ENCODE measurements around the gene HLA-F.

The HLA-F gene

GRCh38 chr6:29758761-29759160 lies 35.5 kb downstream of the HLA-F start:
- Histone ChIP-seq H3K27me3 (ENCODE audit: insufficient read depth, low read length, poor library complexity, severe bottlenecking) (no peaks in the 10 kb centered on the region), H3K9ac (ENCODE audit: low read depth, low read length, poor library complexity, severe bottlenecking) (no peak overlapping the region), H3K36me3 (ENCODE audit: insufficient read depth, low read length) (no peaks in the 10 kb centered on the region), H3K79me2 (ENCODE audit: insufficient read depth, low read length) (no peaks in the 10 kb centered on the region), H3K4me3 (ENCODE audit: low read length, poor library complexity, severe bottlenecking) (no peak overlapping the region), H3K9me2 (replicated peaks; ENCODE audit: low read depth, low read length) (no peaks in the 10 kb centered on the region), H3K4me2 (ENCODE audit: low read depth, low read length, poor library complexity, severe bottlenecking) (no peak overlapping the region), H4K20me1 (ENCODE audit: insufficient read depth, low read length, poor library complexity, severe bottlenecking) (no peaks in the 10 kb centered on the region), H3K4me1 (ENCODE audit: insufficient read depth, low read length, poor library complexity, severe bottlenecking) (peaks cover 8% of the 10 kb centered on the region), H3K9me3 (ENCODE audit: insufficient read depth, low read depth, low read length) (no peaks in the 10 kb centered on the region), H2AFZ (ENCODE audit: low read length) (no peak overlapping the region), H3F3A (ENCODE audit: low read depth) (no peaks in the 10 kb centered on the region)
- TF ChIP-seq, protein P1, sequence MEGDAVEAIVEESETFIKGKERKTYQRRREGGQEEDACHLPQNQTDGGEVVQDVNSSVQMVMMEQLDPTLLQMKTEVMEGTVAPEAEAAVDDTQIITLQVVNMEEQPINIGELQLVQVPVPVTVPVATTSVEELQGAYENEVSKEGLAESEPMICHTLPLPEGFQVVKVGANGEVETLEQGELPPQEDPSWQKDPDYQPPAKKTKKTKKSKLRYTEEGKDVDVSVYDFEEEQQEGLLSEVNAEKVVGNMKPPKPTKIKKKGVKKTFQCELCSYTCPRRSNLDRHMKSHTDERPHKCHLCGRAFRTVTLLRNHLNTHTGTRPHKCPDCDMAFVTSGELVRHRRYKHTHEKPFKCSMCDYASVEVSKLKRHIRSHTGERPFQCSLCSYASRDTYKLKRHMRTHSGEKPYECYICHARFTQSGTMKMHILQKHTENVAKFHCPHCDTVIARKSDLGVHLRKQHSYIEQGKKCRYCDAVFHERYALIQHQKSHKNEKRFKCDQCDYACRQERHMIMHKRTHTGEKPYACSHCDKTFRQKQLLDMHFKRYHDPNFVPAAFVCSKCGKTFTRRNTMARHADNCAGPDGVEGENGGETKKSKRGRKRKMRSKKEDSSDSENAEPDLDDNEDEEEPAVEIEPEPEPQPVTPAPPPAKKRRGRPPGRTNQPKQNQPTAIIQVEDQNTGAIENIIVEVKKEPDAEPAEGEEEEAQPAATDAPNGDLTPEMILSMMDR (conservative IDR thresholded peaks at IDR 0.05; ENCODE audit: low read length), result no peak
- TF ChIP-seq EZH2phosphoT487 (IDR thresholded peaks at IDR 0.05; ENCODE audit: borderline replicate concordance), result no peak

- Histone ChIP-seq H3K79me2 (ENCODE audit: insufficient read depth, low read length) (no peaks in the 10 kb centered on the region), H3K36me3 (ENCODE audit: insufficient read depth, low read length) (no peaks in the 10 kb centered on the region), H3K4me3 (ENCODE audit: low read length, poor library complexity, severe bottlenecking) (no peak overlapping the region), H3K9me2 (replicated peaks; ENCODE audit: low read depth, low read length) (no peaks in the 10 kb centered on the region), H3K4me2 (ENCODE audit: low read depth, low read length, poor library complexity, severe bottlenecking) (no peak overlapping the region), H4K20me1 (ENCODE audit: insufficient read depth, low read length, poor library complexity, severe bottlenecking) (no peaks in the 10 kb centered on the region), H3K9ac (ENCODE audit: low read depth, low read length, poor library complexity, severe bottlenecking) (no peak overlapping the region), H3K4me1 (ENCODE audit: insufficient read depth, low read length, poor library complexity, severe bottlenecking) (peaks cover 8% of the 10 kb centered on the region), H3K9me3 (ENCODE audit: insufficient read depth, low read depth, low read length) (no peaks in the 10 kb centered on the region), H2AFZ (ENCODE audit: low read length) (no peak overlapping the region), H3F3A (ENCODE audit: low read depth) (no peaks in the 10 kb centered on the region), H3K27me3 (ENCODE audit: insufficient read depth, low read length, poor library complexity, severe bottlenecking) (no peaks in the 10 kb centered on the region)
- TF ChIP-seq, protein P1 (conservative IDR thresholded peaks at IDR 0.05; ENCODE audit: low read length), result no peak
- TF ChIP-seq EZH2phosphoT487 (IDR thresholded peaks at IDR 0.05; ENCODE audit: borderline replicate concordance), result no peak
Measured at GRCh38 chr6:29759457-29759856, 36.2 kb downstream of the HLA-F start.

DNA sequence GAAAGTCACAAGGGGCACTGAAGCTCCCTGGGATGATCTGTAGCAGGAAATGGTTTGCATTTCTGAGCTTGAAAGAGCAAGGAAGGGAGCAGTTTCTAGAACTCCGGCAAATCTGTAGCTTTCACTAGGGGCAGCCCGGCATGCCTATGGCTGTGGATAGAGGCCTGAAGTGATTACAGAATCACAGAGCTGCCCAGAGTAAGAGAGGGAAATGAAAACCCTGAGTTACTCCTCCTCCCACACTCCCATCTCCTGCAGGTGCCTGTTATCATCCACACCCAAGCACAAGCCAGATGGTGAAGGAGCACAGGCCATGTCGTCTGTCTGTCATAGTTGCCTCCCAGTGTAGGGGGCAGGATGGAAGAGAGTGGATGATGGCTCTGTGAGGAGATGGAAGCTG lies 37.1 kb downstream of the HLA-F start:
- Histone ChIP-seq H3K9me2 (replicated peaks; ENCODE audit: low read depth, low read length) (no peaks in the 10 kb centered on the region), H3K9ac (ENCODE audit: low read depth, low read length, poor library complexity, severe bottlenecking) (no peak overlapping the region), H3K4me1 (ENCODE audit: insufficient read depth, low read length, poor library complexity, severe bottlenecking) (peaks cover 8% of the 10 kb centered on the region), H2AFZ (ENCODE audit: low read length) (no peak overlapping the region), H3K4me2 (ENCODE audit: low read depth, low read length, poor library complexity, severe bottlenecking) (no peak overlapping the region), H3F3A (ENCODE audit: low read depth) (no peaks in the 10 kb centered on the region), H3K36me3 (ENCODE audit: insufficient read depth, low read length) (no peaks in the 10 kb centered on the region), H3K79me2 (ENCODE audit: insufficient read depth, low read length) (no peaks in the 10 kb centered on the region), H3K9me3 (ENCODE audit: insufficient read depth, low read depth, low read length) (no peaks in the 10 kb centered on the region), H4K20me1 (ENCODE audit: insufficient read depth, low read length, poor library complexity, severe bottlenecking) (no peaks in the 10 kb centered on the region), H3K27me3 (ENCODE audit: insufficient read depth, low read length, poor library complexity, severe bottlenecking) (no peaks in the 10 kb centered on the region), H3K4me3 (ENCODE audit: low read length, poor library complexity, severe bottlenecking) (no peak overlapping the region)
- TF ChIP-seq, protein P1 (conservative IDR thresholded peaks at IDR 0.05; ENCODE audit: low read length), result no peak
- TF ChIP-seq EZH2phosphoT487 (IDR thresholded peaks at IDR 0.05; ENCODE audit: borderline replicate concordance), result no peak

All from Loucy (cell line).